Heart right ventricle (tissue), 16 donors: ENCODE data around the gene PTBP3. TPM values are rescaled to one million over a fixed set of nuclear protein-coding genes. Genes with fewer than 3 reads are reported as not detected.

Experiments used
- ATAC-seq, 8 donors: fragments of 200-7000 bp; cut with Tn5 transposase; one replicate each; pipeline ENCODE4 v1.9.1; 2020; ENCODE audit warnings: mild to moderate bottlenecking in 8 of 8, moderate library complexity in 8 of 8, moderate number of reproducible peaks in 1 of 8
- DNase-seq, 2 donors: peaks; one replicate each; pipeline ENCODE4 v3.0.0-alpha.2; 2020
- H3K27ac ChIP-seq, 10 donors: fragments of 200-600 bp; sonication (generic) in 2 of 10; one replicate each; pipeline versions ENCODE4 v1.5.0 to v1.8.0; 2020 to 2022; ENCODE audit warnings: mild to moderate bottlenecking in 3 of 10
- H3K27me3 ChIP-seq, 7 donors: fragments of 200-600 bp; one replicate each; pipeline ENCODE4 v1.8.0; 2021 to 2022; ENCODE audit warnings: mild to moderate bottlenecking in 2 of 7
- H3K36me3 ChIP-seq, 9 donors: fragments of 200-600 bp; sonication (generic) in 1 of 9; one replicate each; pipeline versions ENCODE4 v1.5.0 to v1.8.0; 2020 to 2022; ENCODE audit warnings: mild to moderate bottlenecking in 2 of 9
- H3K4me1 ChIP-seq, 9 donors: fragments of 200-600 bp; sonication (generic) in 1 of 9; one replicate each; pipeline versions ENCODE4 v1.5.0 to v1.8.0; 2020 to 2022; ENCODE audit warnings: mild to moderate bottlenecking in 4 of 9
- H3K4me3 ChIP-seq, 10 donors: fragments of 200-600 bp; sonication (generic) in 2 of 10; one replicate each; pipeline versions ENCODE4 v1.5.0 to v1.8.0; 2020 to 2022; ENCODE audit warnings: mild to moderate bottlenecking in 7 of 10, moderate library complexity in 2 of 10
- H3K9me3 ChIP-seq, 11 donors: fragments of 200-600 bp in 10 of 11; sonication (generic) in 2 of 11; one replicate each; pipeline versions ENCODE4 v1.5.0 to v1.8.0; 2013 to 2022; ENCODE audit warnings: mild to moderate bottlenecking in 2 of 11, control low read depth in 1 of 11, moderate library complexity in 1 of 11
- CTCF ChIP-seq, 9 donors: fragments of 200-600 bp; sonication (generic) in 2 of 9; IDR thresholded peaks; one replicate each; pipeline versions ENCODE4 v1.5.0 to v1.8.0; 2021 to 2022; ENCODE audit warnings: antibody characterized with exemption in 9 of 9, mild to moderate bottlenecking in 5 of 9, moderate library complexity in 1 of 9
- WGBS, 2 donors: extraction: QIAGEN DNeasy Blood & Tissue Kit; methylation state at CpG; one replicate each; pipeline ENCODE4 v1.1.7; 2013; ENCODE audit warnings: inconsistent platforms in 1 of 2; 5-methylcytosine and 5-hydroxymethylcytosine counted together
- intact Hi-C, 10 donors: fragments of 100-400 bp; cut with DNase I; formaldehyde crosslinking; loops; one replicate each; pipeline versions ENCODE4 v1.11.1 to v1.14.2; 2022
- polyA plus RNA-seq, 2 donors: library from polyadenylated mRNA; stranded (reverse); fragments of 200-250 nt; gene quantifications; one replicate each; pipeline ENCODE4 v1.2.3, GENCODE V29; 2013
- total RNA-seq, 10 donors: library from RNA; stranded (reverse); fragmentation: NEBNext Ultra II Directional in 3 of 10; extraction: Animal tissue kit (Norgen Biotek cat#: 25700) in 3 of 10; gene quantifications; one replicate each; pipeline versions ENCODE4 v1.2.1 to v1.2.4, GENCODE V29; 2021 to 2023
- donor health status: Arrhythmogenic right ventricular cardiomyopathy.
- donor health status: ischemic (EF 13 %, LVEDD 7.1; RV severe dilation, severe dysfunction).
- donor health status: healthy with polysubstance abuse.
- donor health status: DM: no; HTN: yes; CAD: no.
- donor health status: DM: no; HTN: no; CAD: no.
- donor health status: ischemic (EF 25% LVEDD 6.9; RV normal size, moderate dysfunction).
- donor health status: ischemic (EF 25% LVEDD 5.7; RV mildly dilated, moderate dysfunction).
- donor health status: healthy.
- donor health status: DM: yes; HTN: yes; CAD: no.
- donor health status: Ischemic cardiomyopathy.
- donor health status: ischemic (EF 35%, LVEDD 5.7; RV mildly dilated, moderate dysfunction).
- donor health status: nonischemic (EF 11% LVEDD 7.7; RV severe dilation, severe dysfunction).
- donor health status: DM: yes; HTN: yes; CAD: no.
- donor health status: PGD.
- donor health status: ischemic (EF 29% LVEDD 5.4; RV normal size, mild dysfunction).
- donor health status: nonischemic (EF 23%, LVEDD 6.1; RV moderate dilation, normal function).

PTBP3 gene
- total and polyA plus RNA-seq, 12 donors = 3.7 to 35.5 (median 15.7) TPM

GRCh38 chr9:112332214-112332613, 1.2 kb downstream of the PTBP3 start:
- H3K9me3 ChIP-seq = no peaks in the 10 kb centered on the region
- ATAC-seq = no peak
- no peak for DNase-seq
- H3K27ac ChIP-seq = peak overlapping the region in 9 of 10 donors; percentile 98 to 100 (median 99)
- no peak for TF ChIP-seq CTCF (IDR thresholded peaks at IDR 0.05)
- H3K27me3 ChIP-seq = no peaks in the 10 kb centered on the region
- no peaks in the 10 kb centered on the region for H3K36me3 ChIP-seq
- 16 to 19% methylated on average over 4 of the region's 4 CpGs for WGBS, 2 donors
- intact Hi-C loops = loop anchor here in 6 of 10 donors (2.0 to 10.0 kb wide), 8 partner anchors 157 to 437 kb away; partner anchors contain the start of genes UGCG (in 4 of the 6) and SUSD1 (in 1 of the 6)
- peak overlapping the region; percentile 72 to 99 (median 90) for H3K4me3 ChIP-seq
- H3K4me1 ChIP-seq = peaks cover 0 to 54% (median 21%) of the 10 kb centered on the region in 9 donors

- no peaks in the 10 kb centered on the region for H3K27me3 ChIP-seq
- no peak for TF ChIP-seq CTCF (IDR thresholded peaks at IDR 0.05)
- H3K9me3 ChIP-seq = no peaks in the 10 kb centered on the region
- peaks cover 0 to 60% (median 21%) of the 10 kb centered on the region in 9 donors for H3K4me1 ChIP-seq
- ATAC-seq = no peak
- no peak for DNase-seq
- H3K27ac ChIP-seq = peak overlapping the region in 2 of 10 donors; percentile 47 to 100
- intact Hi-C loops = loop anchor here in 6 of 10 donors (5.0 to 10.0 kb wide), 7 partner anchors 157 to 437 kb away; partner anchors contain the start of genes UGCG (in 3 of the 6) and SUSD1 (in 1 of the 6)
- 77 to 82% methylated on average over 4 of the region's 4 CpGs for WGBS, 2 donors
- peak overlapping the region in 6 of 10 donors; percentile 72 to 99 (median 96) for H3K4me3 ChIP-seq
- no peaks in the 10 kb centered on the region for H3K36me3 ChIP-seq
These were observed 1.8 kb downstream of the PTBP3 start for GRCh38 chr9:112331674-112331952.

- DNase-seq (no peak), ATAC-seq (no peak)
- 92 to 95% methylated on average over 2 of the region's 2 CpGs for WGBS, 2 donors
- no peak for TF ChIP-seq CTCF (IDR thresholded peaks at IDR 0.05)
- intact Hi-C loops = no loop called here
- peaks cover 0 to under 1% (median 0%) of the 10 kb centered on the region in 9 donors for H3K36me3 ChIP-seq
- H3K4me1 ChIP-seq = peaks cover 0 to 55% (median 23%) of the 10 kb centered on the region in 9 donors
- peaks cover 0 to 10% (median 0%) of the 10 kb centered on the region in 11 donors for H3K9me3 ChIP-seq
- H3K27me3 ChIP-seq = no peaks in the 10 kb centered on the region
- no peak overlapping the region for H3K27ac ChIP-seq
- H3K4me3 ChIP-seq = no peak overlapping the region
These were observed 4.9 kb downstream of the PTBP3 start for GRCh38 chr9:112328545-112328944.

- intact Hi-C loops = no loop called here
These were observed 5.5 kb downstream of the PTBP3 start for GRCh38 chr9:112327718-112328450.

More at GRCh38 chr9:112327718-112328450, 5.5 kb downstream of the PTBP3 start:
- H3K27me3 ChIP-seq = no peaks in the 10 kb centered on the region
- peaks cover 0 to 7% (median 0%) of the 10 kb centered on the region in 9 donors for H3K36me3 ChIP-seq
- no peak overlapping the region for H3K27ac ChIP-seq
- peaks cover 0 to 55% (median 23%) of the 10 kb centered on the region in 9 donors for H3K4me1 ChIP-seq
- DNase-seq (no peak), ATAC-seq (no peak)
- 54 to 64% methylated on average over 2 of the region's 2 CpGs for WGBS, 2 donors
- peaks cover 0 to 17% (median 0%) of the 10 kb centered on the region in 11 donors for H3K9me3 ChIP-seq
- no peak for TF ChIP-seq CTCF (IDR thresholded peaks at IDR 0.05)
- H3K4me3 ChIP-seq = no peak overlapping the region
